Activated gamma-delta T cell treated with Interleukin-2 at 50 U/mL for 16 hours (primary cell): ENCODE results near the gene TMEM239.
"Not testable (repeated sequence)": the region's sequence is repeated elsewhere in the genome, so short reads cannot be mapped to it uniquely, and the experiment has no call there.

ENCODE experiments used
- DNase-seq: peaks from one replicate; pipeline ENCODE4 v3.0.0-alpha.2; 2020

TMEM239 gene

DNA sequence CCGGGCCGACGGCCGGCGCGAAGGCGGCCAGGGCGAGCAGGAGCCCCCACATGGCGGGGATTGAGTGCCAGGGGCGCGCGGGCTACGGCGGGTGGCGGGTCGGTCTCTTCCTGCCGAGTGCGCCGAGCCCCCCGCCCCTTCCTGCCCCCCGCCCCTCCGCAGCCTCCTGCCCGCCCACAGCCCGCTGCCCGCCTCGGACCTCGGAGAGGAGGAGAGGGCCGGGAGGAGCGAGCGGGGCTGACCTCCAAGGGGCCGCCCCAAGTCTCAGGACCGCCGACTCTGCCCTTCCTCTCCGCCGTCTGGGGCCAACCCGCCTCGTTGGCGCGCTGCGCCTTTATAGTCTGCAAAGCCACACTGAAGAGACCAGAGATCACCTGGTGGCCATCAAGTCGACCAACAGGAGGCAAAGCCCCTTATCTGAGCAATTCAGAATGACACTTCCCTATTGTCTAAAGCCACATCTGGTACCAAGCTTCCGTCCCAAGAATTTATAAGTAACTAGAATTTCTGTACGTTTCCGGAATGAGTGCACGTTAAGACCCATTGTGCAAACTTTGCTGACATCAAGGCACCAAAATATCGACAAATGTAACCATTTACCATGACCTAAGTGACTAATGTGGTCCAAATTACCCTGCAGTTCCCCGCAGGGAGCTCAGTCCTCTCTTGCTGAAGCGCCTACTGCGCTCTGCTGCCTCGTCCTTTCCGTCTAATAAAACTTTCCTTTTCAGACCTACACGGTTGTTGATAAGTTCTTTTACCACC, 15.5 kb upstream of the TMEM239 start, which contains the start of gene CPXM1:
TSS of gene CPXM1 (minus strand) at position 107 of the 765 bp plus-strand sequence. CDS start at position 52, 55 bp downstream.
- no peak for DNase-seq

DNA sequence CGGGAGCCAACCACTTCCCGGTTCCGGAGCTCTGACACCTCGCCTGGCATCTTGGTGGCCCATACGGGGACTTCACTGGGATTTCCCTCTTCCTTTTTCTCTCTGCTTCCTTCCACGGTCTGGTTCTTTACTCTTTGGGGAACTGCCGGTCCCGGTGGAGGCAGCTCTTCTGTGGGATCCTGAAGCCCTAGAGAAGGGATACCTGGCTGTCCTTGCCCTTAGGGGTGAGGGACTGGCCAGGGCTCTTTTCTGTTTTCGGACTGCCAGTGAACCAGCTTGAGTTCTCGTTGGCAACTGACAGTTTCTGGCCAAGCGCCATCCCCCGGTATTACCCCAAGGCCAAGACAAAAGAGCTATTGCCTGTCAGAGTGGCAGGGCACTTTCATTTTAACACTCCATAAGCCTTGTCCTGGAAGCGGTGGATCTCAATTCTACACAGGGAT, 14.9 kb upstream of the TMEM239 start:
- no peak for DNase-seq

DNA sequence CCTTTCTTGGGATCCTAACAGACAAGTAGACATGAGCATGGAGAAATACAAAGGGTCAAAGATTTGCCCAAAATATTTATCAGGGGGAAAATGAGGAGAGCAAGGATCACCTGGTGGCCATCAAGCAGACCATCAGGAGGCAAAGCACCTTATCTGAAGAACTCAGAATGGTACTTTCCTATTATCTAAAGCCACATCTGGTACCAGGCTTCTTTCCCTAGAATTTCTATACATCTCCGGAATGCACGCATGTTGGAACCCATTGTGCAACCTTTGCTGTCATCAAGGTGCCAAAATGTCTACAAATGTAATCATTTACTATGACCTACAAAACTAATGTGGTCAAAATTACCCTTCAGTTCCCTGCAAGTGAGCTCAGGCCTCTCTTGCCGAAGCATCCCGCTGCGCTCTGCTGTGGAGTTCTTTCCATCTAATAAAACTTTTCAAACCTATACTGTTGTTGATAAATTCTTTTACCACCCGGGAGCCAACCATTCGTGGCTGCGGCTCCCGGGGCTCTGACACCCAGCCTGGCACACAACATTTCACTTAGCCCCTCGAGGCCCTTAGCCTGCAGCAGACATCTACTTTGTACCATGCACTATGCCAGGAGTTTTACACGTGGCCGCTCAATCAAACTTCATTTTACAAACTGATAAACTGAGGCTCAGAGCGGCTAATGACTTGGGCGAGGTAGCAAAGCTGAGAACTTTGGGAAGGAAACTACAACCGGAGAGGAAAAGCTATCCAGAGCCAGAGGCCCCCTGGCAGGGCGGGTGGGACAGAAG, 11.9 kb upstream of the TMEM239 start:
- no peak for DNase-seq

DNA sequence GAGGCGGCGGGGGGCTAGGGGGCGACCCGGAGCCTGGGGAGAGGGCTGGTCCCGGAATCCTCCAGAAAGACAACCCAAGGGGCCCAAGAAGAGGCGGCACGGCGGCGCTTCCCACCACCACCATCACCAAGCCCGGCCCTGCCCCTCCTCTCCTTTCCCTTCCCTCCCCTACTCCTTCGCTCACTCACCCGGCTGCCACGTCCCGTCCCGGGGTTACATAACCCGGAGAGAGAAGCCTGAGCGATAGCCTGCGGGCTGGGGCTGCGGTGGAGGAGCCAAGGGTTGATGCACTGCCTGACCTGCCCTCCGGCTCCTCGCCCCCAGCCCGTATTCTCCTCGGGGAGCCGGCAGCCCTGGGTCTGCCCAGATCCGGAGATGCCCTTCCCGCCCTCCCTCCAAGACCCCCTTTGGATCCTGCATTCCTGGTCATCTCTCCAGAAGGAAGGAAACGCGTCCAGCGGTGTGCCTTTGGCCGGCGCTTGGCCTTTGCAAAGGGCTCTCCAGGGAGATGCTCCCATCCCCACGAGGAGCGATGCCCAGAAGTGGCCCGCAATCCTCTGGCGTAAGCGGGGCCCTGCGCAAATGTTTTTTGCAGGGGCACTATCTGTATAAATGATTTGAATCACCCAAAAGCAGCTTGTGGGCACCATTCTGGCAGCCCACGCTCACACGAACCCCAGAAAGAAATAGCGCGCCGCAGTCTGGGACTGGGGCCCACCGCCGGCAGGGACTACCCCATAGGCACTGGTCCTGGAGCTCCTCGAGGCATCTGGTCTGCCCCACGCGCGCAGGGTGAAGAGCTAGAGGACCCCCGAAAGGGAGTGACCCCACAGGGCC, 11.1 kb upstream of the TMEM239 start:
- DNase-seq, result no peak

DNA sequence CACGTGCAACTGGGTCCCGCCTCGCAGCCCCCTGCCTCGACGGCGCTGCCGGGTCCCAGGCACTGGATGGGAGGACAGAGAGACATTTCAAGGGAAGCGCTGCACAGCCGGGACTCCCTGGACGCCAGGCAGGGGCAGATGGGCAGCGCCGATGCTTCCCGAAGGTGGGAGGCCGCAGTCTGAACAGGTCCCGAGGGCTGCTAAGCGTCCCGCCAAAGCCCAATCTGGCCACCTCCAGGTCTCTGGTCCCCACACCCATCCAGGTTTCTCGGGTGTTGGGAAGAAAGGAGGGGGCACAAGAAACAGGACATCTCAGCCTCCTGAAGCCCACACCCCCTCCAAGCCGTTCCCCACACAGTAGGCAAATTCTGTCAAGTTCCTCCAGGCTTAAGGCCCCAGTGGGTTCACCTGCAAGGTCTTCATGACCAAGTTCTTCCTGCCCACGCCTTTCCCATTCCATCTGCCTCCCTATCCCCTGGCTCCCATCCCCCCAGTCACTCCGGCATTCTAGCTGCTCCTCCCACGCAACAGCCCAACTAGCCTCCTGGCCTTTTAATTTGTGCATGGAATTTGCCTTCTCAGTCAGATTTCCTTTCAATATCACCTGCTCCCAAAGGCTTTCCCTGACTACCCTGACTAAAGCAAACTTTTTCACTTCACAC, 10.3 kb upstream of the TMEM239 start:
- DNase-seq, result no peak

DNA sequence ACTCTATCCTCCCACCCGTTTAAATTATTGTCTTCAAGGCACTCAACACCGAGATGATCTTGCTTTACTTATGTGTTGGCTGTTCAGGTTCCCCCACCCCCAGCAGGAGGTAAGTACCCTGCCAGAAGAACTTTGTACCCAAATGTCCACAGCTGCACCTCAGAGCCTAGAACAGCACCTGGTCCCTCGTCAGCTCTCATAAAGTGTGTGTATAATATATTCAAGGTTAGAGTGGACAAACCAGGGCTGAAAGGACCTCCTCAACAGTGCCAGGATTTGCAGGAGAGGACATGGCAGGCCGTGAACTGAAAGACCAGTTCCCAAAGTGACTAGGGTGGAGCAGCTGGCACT, 9.8 kb upstream of the TMEM239 start:
- no peak for DNase-seq

DNA sequence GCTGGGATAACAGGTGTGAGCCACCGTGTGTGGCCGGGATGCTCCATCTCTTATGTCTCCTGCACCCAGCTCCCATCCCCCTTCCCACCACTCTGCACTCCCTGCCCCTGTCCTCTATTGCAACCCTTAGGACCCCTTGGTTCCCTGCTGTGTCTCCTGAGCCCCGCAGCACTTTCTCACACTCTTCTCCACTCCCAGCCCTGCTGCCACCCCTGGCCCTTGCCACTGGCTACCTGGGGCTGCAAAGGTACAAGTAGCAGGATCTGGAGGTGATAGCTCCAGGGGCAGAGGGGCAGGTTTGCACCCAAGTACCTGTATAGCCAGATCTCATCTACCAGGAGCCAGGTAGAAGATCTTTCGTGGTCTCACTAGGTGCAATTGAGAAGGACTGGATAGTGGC, 9.1 kb upstream of the TMEM239 start:
- no peak for DNase-seq

DNA sequence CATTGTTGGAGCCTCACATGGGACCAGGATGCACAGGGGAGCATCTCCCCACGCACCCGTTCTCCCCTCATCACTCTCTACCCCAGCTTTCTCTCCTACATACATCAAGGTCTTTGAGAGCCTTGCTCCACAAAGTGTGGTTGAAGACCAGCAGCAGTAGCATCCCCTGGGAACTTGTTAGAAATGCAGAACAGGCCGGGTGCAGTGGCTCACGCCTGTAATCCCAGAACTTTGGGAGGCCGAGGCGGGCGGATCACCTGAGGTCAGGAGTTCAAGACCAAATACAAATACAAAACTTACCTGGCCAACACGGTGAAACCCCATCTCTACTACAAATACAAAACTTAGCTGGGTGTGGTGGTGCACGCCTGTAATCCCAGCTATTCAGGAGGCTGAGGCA, 8.2 kb upstream of the TMEM239 start:
- DNase-seq, result not testable (repeated sequence)

DNA sequence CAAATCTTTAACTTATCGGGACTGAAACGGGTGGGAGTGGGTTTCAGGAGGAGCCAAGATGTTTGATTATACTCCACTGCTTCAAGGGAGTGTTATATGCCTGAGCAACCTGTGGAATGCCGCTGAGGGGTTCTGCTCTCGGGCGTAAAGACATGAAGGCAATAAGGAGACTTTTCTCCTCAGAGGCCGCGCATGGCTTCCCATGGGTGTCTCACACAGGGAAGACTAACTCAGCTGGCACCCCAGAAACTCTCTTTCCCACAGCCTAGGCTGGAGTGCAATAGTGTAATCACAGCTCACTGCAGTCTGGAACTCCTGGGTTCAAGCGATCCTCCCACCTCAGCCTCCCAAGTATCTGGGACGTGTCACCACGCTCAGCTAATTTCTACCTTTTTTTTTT, 6.5 kb upstream of the TMEM239 start:
- DNase-seq, result no peak

DNA sequence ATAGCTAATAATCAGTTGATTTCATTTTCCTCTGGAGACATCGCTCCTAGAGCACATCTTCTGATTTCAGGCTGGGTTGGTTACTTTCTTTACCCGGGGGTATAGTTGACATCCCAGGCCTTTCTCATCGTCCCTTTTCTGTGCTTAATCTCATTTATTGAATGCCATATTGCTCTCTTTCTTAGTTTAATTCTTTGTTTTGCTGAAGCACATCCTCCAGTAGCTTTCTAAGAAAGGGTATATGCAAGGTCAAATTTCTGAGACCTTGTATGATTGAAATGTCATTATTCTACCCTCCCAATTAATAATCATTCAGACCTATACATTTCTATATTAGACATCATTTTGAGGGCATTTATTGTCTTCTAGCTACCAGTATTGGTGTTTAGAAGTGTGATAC, 4.0 kb upstream of the TMEM239 start:
- DNase-seq, result no peak

DNA sequence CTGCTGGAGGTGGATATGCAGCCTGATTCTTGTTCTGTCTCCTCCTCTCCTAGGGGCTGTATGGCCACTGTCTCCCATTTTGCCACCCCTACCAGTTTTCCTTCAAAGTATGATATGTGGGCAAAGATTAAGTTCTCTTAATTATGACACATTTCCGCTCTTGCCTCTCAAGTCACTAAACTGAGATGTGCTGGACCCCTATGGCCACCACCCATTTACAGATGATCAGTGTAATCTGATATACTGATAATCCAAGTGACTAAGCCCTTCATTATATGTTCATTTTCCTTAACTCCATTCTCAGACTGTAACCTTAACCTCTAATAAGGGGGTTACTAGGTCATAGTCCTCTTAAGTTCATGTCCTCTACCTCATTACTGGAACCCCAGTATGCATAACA, 2.1 kb upstream of the TMEM239 start:
- no peak for DNase-seq

DNA sequence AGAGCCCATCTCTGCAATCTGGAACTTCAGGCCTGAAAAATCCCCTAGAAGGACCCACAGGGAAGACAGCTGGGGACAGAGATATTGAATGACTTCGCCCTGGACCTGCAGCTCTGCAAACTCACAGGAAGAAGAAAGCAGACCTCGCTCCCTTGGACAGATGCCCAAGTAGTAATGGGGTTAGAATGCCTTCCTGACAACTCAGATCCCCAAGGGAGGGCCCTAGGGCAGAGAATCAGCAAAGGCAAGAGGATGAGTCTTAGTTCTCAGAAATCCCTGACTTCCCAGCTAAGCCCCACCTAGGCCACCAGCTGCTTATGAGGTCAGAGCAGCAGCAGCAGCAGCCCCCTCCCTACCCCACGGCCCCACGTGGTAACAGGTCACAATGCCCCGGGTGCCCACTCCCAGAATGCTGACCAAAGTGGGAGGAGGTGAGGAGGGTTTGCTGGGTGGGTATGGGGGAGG, 1.5 kb upstream of the TMEM239 start, which contains the start of gene C20orf141:
TSS of gene C20orf141 (plus strand) at position 401 of the 465 bp plus-strand sequence. CDS start 198 bp downstream, outside the sequence.
- DNase-seq, result no peak

DNA sequence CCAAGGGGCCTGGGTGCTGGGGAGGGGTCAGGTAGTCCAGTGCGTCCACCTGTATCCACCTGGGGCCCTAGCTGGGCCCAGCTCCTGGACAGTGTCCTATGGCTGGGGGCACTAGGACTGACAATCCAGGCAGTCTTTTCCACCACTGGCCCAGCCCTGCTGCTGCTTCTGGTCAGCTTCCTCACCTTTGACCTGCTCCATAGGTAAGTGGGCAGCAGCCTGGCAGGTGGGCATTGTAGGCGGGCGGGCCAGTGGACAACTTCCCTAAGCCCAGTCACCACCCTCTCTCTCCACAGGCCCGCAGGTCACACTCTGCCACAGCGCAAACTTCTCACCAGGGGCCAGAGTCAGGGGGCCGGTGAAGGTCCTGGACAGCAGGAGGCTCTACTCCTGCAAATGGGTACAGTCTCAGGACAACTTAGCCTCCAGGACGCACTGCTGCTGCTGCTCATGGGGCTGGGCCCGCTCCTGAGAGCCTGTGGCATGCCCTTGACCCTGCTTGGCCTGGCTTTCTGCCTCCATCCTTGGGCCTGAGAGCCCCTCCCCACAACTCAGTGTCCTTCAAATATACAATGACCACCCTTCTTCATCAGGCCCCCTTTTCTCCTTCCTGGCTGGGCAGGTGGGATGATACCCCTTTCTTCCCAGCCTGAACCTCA, 793 bp upstream of the TMEM239 start:
- DNase-seq, result no peak

DNA sequence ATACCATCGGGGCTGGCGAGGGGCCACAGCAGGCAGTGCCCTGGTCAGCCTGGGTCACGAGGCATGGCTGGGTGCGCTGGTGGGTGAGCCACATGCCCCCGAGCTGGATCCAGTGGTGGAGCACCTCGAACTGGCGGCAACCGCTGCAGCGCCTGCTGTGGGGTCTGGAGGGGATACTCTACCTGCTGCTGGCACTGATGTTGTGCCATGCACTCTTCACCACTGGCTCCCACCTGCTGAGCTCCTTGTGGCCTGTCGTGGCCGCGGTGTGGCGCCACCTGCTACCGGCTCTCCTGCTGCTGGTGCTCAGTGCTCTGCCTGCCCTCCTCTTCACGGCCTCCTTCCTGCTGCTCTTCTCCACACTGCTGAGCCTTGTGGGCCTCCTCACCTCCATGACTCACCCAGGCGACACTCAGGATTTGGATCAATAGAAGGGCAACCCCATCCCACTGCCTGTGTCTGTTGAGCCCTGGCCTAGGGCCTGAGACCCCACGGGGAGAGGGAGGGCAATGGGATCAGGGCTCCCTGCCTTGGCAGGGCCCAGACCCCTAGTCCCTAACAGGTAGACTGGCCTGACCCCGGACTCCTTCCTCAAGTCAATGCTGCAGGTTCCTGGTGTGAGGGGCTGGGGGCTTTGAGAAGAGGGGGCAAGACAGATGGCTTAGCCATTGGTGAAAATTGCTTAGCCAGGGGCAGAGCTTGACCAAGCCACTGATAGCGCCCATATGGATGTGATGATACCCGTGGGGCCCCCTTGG, 598 bp downstream of the TMEM239 start:
- no peak for DNase-seq

DNA sequence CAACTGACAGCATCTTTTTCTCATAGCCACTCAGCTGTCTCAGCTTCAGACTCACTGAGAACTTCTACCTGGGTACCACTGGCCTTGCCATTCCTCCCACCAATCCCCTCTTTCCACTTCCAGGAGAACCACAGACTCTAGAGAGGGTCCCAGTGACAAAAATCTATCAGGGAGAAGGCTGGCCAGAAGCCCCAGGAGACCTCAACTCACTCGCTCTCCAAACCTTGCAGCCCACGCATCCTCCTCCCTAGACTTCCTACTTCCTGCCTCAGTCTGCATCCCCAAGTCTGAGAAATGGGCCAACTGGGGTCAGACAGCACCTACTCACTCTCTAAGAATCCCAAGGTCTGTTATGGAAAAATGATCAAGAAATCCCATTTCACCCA, 1.2 kb downstream of the TMEM239 start:
- DNase-seq, result no peak

DNA sequence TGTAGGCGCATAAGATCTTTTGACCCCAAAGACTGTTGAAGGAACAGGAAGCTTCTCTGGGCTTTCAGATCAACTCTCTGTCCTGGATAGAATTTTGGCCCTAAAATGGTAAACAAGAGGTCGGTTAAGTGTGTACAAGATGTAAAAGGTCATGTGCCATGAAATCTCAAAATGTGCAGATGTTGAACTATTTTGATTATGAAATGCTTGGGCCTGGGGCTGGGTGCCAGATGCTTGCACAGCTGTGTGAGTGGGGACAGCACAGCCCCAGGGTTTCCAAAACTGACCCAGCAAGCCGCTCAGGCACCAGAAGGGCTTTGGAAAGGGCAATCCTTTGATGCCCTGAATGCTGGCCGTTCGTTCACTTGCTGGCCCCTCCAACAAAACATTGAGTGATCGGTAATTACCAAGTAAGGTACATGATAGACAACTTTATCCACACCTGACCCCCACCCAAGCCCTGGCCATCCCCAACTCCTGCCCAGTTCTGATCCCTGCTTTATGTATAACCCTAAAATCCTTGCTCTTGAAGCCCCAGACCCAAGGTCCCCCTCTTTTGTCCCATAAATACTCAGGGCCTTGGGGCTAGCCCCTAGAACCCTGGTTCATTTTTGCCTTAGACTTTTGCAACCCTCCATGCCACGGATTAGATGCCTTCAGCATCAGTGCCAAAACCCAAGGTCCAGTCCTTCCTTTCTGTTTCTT, 1.9 kb downstream of the TMEM239 start:
- no peak for DNase-seq

DNA sequence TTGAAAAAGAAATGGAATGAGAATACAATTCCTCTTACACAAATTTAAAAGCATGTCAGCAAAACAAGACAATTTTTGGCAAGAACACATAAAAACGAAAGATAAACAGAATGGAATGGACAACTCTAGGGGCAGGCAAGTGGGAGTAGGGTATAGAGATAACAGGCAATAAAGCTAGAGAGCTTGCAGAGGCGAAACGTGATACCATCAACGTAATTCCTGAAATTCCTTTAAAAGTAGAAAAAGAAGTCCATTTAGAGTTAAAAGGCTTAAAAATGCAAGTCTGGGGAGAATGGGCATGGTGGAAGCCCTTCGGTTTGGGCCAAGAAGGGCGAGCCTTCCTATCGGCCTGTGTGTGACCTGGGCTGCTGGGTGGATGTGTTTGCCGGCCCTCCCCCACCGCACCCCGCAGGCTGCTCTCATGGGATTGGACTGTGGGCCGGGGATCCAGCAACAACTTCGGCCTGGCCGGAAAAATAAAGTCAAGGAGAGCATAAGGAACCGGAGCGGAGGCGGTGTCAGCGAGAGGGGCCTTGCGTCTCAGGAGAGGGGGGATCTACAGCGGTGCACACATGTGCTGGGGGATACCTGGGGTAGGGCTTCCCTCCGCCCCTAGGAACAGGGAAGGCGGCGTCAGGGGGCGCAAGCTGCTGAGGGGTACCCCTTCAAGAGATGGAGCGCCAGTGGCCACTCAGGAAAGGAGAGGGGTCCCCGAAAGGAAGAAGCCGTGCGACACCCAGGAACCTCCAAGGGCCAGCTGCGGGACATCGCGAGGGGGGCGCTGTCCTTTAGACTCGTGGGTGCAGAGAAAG, 4.1 kb downstream of the TMEM239 start:
- DNase-seq, result no peak

DNA sequence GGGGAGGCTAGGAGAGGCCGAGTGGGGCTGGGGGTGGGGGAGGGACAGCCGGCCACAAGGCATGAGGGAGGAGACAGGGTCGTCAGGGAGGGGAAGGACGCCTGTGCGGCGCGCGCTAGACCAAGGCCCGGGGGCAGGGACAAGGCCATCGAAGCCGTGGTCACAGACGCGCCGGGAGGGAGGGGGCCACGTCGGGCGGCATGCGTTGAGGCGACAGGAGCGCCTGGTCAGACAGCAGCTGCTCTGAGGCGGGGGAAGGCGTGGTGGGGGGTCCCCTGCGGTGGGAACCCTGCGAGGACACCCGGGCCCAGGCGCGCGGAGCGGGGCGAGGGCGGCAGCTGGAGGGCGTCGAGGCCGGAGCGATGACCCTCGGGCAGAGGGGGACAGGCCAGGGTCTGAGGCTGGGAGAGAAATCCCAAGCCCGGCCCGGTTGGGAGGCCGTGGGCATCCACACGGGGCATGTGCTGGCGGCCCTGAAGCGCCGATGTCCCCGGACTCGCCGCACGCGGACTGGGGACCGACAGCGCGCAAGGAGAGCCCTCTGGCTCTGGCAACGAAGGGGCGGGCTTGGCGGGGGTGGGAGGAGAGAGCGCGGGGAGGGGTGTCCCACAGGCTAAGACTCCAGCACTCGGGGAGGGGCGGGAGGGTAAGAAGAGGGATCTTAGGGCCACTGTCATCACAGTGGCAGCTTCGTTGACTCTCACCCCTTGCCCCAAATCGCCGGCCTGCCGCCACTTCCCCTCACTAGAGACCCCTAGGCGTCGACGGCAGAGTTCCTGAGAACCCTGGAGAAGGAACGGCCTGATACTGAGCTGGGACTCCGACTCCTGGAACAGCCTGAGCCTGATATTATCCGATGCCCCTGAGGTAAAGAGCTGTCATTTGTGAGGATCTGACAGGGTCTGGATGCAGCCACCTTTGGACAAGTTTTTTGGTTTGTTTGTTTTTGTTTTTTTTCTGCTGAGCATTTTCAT, 5.0 kb downstream of the TMEM239 start:
- DNase-seq, result no peak
